Panc1 (cell line): ENCODE results near the gene ZFX. TPM values are rescaled to one million over a fixed set of nuclear protein-coding genes. Genes with fewer than 3 reads are reported as not detected.

ENCODE experiments used
- ATAC-seq: fragments of 200-7000 bp; cut with Tn5 transposase; 2 replicates; pipeline ENCODE4 v1.9.1; 2020; ENCODE audit warnings: mild to moderate bottlenecking, moderate library complexity
- BruUV-seq: library from RNA; stranded (reverse); fragments of 400-500 nt; replicated peaks from 2 replicates; lab custom pipeline; 2021; lab: Mats Ljungman, UMichigan
- CTCF ChIA-PET: fragments of 300-600 bp; sonication (Branson Sonifier 250); formaldehyde crosslinking; loops from one replicate; lab custom pipeline; 2022; ENCODE audit warnings: antibody characterized with exemption; lab: Charles Lee
- POLR2A ChIA-PET: fragments of 300-600 bp; sonication (Branson Sonifier 250); formaldehyde crosslinking; loops from one replicate; lab custom pipeline; 2022; ENCODE audit warnings: antibody characterized with exemption; lab: Charles Lee
- DNase-seq: peaks from one replicate; pipeline ENCODE4 v3.0.0-alpha.2; 2010; ENCODE audit warnings: low read depth, low spot score
- H3K27ac ChIP-seq: 2 replicates; pipeline ENCODE4 v1.5.1; 2011; ENCODE audit warnings: mild to moderate bottlenecking, low read length, inconsistent platforms
- H3K27me3 ChIP-seq: fragments of 200-500 bp; sonication (Bioruptor generic); 2 replicates; pipeline ENCODE4 v1.6.0; 2014; ENCODE audit warnings: low read length, inconsistent platforms; ENCODE audit not compliant: control insufficient read depth, insufficient read depth
- H3K36me3 ChIP-seq: fragments of 200-500 bp; sonication (Bioruptor generic); 2 replicates; pipeline ENCODE4 v1.5.1; 2014; ENCODE audit warnings: inconsistent platforms, mild to moderate bottlenecking, low read length, moderate library complexity; ENCODE audit not compliant: control insufficient read depth, insufficient read depth
- H3K4me1 ChIP-seq: 2 replicates; pipeline ENCODE4 v1.5.1; 2011; ENCODE audit warnings: inconsistent platforms, mild to moderate bottlenecking, low read length, moderate library complexity; ENCODE audit not compliant: control insufficient read depth, insufficient read depth
- H3K4me3 ChIP-seq, 2 experiments: 2 replicates each; pipeline ENCODE4 v1.5.1; 2011 to 2012; ENCODE audit warnings: low read depth in 2 of 2, low read length in 2 of 2, mild to moderate bottlenecking in 2 of 2, inconsistent platforms in 1 of 2, moderate library complexity in 1 of 2
- H3K9me3 ChIP-seq: fragments of 200-500 bp; sonication (Bioruptor generic); 2 replicates; pipeline ENCODE4 v1.5.1; 2014; ENCODE audit warnings: low read depth, mild to moderate bottlenecking, inconsistent platforms, low read length, moderate library complexity; ENCODE audit not compliant: control insufficient read depth, insufficient read depth
- POLR2AphosphoS5 ChIP-seq: IDR thresholded peaks from 2 replicates; pipeline ENCODE4 v1.6.1; 2012; ENCODE audit warnings: mild to moderate bottlenecking, low read depth, low read length, moderate library complexity
- SIN3A ChIP-seq: IDR thresholded peaks from 2 replicates; pipeline ENCODE4 v1.6.1; 2012; ENCODE audit warnings: low read depth, mild to moderate bottlenecking, low read length, moderate library complexity, borderline replicate concordance; ENCODE audit not compliant: insufficient read depth
- TCF7L2 ChIP-seq: IDR thresholded peaks from 2 replicates; pipeline ENCODE4 v1.6.1; 2011; ENCODE audit warnings: mild to moderate bottlenecking, low read depth, low read length, inconsistent platforms
- in situ Hi-C: cut with HindIII; loops from 2 replicates; pipeline ENCODE4 v1.10.0; 2016; ENCODE audit warnings: low sequenced_read_pairs, low pct_unique_long_range_greater_than_20kb
- intact Hi-C: fragments of 100-400 bp; cut with micrococcal nuclease; formaldehyde crosslinking; loops from one replicate; pipeline ENCODE4 v1.10.0; 2022; ENCODE audit not compliant: unreplicated experiment
- total RNA-seq: library from RNA; stranded (reverse); gene quantifications from one replicate; pipeline ENCODE4 v1.2.1, GENCODE V29; 2021; ENCODE audit not compliant: unreplicated experiment
- TF ChIP-seq, protein P1 (sequence below): fragments of 450-650 bp; IDR thresholded peaks from 2 replicates; pipeline ENCODE4 v1.5.1; 2017; ENCODE audit warnings: mild to moderate bottlenecking
- TF ChIP-seq, protein P2 (sequence below), 2 experiments: IDR thresholded peaks; 2 replicates each; pipeline ENCODE4 v1.6.1; 2011 to 2012; ENCODE audit warnings: low read depth in 2 of 2, control low read depth in 1 of 2, low read length in 1 of 2, mild to moderate bottlenecking in 1 of 2, moderate library complexity in 1 of 2; ENCODE audit not compliant: insufficient read depth in 1 of 2

The ZFX gene
- total RNA-seq, 1 experiment from 2014 or later = 38.7 TPM

DNA sequence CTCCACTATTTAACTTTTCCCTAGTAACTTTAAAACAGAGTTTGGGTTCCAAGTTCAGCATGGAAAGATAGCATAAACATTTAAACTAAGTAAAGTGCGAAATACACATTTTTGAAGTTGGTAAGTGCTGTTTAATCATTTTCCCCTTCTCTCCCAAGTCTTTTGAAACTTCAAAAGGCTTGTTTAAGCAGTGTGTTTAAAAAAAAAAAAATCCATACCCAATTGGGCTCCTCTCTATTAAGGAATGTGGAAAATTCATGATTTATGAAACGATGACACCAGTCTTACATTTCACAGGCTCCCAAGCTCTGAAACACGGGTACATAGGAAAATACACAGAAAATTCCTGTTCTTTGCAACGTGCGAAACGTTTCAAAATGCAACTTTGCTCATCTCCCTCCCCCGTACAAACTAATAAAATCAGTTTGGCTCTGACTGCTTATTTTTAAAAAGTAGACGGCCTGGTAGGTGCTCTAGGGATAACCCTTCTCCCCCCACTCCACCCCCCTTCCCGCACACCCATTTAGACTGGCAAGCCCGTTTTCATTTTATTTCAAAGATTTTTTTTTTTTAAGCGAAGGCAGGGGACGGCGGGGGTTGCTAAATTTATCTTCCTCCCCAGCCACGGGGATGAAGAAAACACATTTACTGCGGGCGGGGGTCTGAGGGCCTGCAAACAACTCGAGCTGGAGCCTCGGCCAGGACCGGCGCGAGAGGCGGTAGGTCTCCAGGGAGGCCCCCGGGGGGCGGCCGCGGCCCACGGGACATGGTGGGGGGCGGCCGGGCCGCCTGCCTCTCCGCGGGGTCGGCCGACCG lies 786 bp upstream of the ZFX start:
- DNase-seq (no peak), ATAC-seq (no peak)
- Histone ChIP-seq H3K27me3 (no peaks in the 10 kb centered on the region), H3K4me1 (peaks cover 15% of the 10 kb centered on the region; the same call in 1 of the 2 replicates), H3K36me3 (no peaks in the 10 kb centered on the region; the same call in 1 of the 2 replicates), H3K4me3 (peak overlapping the region; percentile 43 to 66), H3K27ac (peak overlapping the region; percentile 92), H3K9me3 (no peaks in the 10 kb centered on the region)
- BruUV-seq = TSS peak; percentile 91
- in situ Hi-C loops (no loop called here), intact Hi-C loops (no loop called here)
- POLR2A ChIA-PET = no interaction called here
- CTCF ChIA-PET = no interaction called here
- TF ChIP-seq, protein P1, sequence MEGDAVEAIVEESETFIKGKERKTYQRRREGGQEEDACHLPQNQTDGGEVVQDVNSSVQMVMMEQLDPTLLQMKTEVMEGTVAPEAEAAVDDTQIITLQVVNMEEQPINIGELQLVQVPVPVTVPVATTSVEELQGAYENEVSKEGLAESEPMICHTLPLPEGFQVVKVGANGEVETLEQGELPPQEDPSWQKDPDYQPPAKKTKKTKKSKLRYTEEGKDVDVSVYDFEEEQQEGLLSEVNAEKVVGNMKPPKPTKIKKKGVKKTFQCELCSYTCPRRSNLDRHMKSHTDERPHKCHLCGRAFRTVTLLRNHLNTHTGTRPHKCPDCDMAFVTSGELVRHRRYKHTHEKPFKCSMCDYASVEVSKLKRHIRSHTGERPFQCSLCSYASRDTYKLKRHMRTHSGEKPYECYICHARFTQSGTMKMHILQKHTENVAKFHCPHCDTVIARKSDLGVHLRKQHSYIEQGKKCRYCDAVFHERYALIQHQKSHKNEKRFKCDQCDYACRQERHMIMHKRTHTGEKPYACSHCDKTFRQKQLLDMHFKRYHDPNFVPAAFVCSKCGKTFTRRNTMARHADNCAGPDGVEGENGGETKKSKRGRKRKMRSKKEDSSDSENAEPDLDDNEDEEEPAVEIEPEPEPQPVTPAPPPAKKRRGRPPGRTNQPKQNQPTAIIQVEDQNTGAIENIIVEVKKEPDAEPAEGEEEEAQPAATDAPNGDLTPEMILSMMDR = no peak
- no peak for TF ChIP-seq POLR2AphosphoS5
- TF ChIP-seq, protein P2, sequence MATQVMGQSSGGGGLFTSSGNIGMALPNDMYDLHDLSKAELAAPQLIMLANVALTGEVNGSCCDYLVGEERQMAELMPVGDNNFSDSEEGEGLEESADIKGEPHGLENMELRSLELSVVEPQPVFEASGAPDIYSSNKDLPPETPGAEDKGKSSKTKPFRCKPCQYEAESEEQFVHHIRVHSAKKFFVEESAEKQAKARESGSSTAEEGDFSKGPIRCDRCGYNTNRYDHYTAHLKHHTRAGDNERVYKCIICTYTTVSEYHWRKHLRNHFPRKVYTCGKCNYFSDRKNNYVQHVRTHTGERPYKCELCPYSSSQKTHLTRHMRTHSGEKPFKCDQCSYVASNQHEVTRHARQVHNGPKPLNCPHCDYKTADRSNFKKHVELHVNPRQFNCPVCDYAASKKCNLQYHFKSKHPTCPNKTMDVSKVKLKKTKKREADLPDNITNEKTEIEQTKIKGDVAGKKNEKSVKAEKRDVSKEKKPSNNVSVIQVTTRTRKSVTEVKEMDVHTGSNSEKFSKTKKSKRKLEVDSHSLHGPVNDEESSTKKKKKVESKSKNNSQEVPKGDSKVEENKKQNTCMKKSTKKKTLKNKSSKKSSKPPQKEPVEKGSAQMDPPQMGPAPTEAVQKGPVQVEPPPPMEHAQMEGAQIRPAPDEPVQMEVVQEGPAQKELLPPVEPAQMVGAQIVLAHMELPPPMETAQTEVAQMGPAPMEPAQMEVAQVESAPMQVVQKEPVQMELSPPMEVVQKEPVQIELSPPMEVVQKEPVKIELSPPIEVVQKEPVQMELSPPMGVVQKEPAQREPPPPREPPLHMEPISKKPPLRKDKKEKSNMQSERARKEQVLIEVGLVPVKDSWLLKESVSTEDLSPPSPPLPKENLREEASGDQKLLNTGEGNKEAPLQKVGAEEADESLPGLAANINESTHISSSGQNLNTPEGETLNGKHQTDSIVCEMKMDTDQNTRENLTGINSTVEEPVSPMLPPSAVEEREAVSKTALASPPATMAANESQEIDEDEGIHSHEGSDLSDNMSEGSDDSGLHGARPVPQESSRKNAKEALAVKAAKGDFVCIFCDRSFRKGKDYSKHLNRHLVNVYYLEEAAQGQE (IDR thresholded peaks at IDR 0.05; ENCODE audit: insufficient read depth in 1 of 2, low read depth in 2 of 2, low read length in 1 of 2) = no peak
- TF ChIP-seq TCF7L2 = no peak
- no peak for TF ChIP-seq SIN3A

DNA sequence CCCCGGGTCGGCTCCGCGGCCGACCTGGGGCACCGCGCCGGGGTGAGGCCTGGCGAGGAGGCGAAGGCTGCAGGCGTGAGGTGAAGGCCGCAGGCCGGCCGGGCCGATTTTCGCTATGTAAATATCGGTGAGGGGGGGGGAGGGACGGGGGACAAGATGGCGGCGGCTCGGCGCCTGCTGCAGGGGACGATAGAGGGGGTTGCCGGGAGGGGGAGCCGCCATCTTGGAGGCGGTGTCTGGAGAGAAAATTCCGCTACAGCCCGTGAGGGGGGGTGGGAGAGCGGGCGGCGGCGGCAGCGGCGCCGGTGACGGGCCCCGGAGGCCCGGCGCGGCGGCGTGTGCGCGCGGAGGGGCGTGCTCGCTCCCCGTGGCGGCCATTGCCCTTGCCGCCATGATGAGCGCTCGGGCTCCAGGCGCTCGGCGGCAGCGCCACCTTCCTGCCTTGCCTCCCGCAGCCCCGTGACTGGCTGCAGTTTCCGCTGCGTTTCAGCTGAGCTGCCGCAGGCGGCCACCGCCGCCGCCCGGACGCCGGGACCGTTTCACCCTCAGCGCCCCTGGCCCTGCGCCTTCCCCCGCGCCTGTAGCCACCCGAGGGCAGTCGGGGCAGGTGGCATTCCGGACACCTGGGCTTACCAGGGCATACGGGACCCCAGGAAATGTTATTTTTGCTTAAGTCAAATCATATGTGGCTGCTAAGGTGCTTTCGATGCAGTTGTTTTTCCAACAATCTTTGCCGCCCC lies 692 bp downstream of the ZFX start:
- intact Hi-C loops (no loop called here), in situ Hi-C loops (no loop called here)
- Histone ChIP-seq H3K4me1 (peaks cover 9% of the 10 kb centered on the region; the same call in 1 of the 2 replicates), H3K9me3 (no peaks in the 10 kb centered on the region), H3K4me3 (peak overlapping the region; percentile 66 to 71), H3K27me3 (no peaks in the 10 kb centered on the region), H3K36me3 (no peaks in the 10 kb centered on the region; the same call in 1 of the 2 replicates), H3K27ac (peak overlapping the region; percentile 88)
- no TSS peak for BruUV-seq
- DNase-seq = no peak
- ATAC-seq = peak; percentile 68
- ChIA-PET CTCF (no interaction called here), POLR2A (no interaction called here)
- TF ChIP-seq, protein P2 (IDR thresholded peaks at IDR 0.05; ENCODE audit: insufficient read depth in 1 of 2, low read depth in 2 of 2, low read length in 1 of 2) = no peak
- TF ChIP-seq, protein P1 = peak; percentile 60
